ENCODE results near the gene PIK3R3.

PIK3R3 gene

GRCh38 chr1:46012236-46012635, 120.2 kb downstream of the PIK3R3 start:
- DNase-seq (ENCODE audit: low read depth): no peak
- no peak for TF ChIP-seq CTCF (conservative IDR thresholded peaks at IDR 0.05; ENCODE audit: low read depth, low read length)
- no peak overlapping the region for H3K4me3 ChIP-seq (ENCODE audit: low read length)

DNA sequence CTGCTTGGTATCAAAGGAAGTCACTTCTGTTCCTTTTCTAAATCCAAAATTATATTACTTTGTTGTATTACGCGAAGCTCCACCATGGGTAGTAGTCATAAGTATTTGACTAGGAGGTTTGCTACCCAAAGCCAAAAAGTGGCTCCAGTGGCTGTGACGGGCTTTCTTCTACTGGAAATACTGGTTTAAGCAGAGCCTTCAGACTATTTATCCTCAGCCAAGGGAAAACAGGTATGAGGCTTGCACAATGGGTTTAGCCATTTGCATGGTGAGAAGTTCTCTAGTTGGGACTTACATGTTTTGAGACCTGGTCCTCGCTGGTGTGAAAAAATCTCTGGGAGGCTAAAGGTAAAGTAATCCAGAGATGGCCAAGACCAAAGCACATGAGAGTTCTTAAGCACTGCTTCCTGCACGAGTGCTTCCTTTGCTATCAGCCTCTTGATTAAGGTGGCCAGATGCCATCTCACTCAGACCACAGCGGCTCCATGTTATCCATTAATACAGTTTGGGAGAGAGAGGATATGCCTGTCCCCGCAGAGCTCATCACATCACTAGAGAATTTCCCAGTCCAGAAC, 121.2 kb downstream of the PIK3R3 start:
- TF ChIP-seq CTCF (conservative IDR thresholded peaks at IDR 0.05; ENCODE audit: low read depth, low read length): no peak
- DNase-seq (ENCODE audit: low read depth): no peak

DNA sequence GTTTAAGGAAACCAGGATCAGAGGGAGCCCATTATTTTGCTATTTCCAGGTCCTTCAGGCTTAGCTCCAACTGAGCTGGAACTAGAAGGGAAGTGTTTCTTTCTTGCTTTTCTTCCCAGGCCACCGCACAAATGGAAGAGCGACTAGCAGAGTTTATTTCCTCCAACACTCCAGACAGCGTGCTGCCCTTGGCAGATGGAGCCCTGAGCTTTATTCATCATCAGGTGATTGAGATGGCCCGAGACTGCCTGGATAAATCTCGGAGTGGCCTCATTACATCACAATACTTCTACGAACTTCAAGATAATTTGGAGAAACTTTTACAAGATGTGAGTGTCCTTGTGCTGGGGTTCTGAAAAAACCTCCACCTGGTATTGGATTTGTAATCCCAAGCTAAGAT, 121.8 kb downstream of the PIK3R3 start:
- H3K4me3 ChIP-seq (ENCODE audit: low read length): no peak overlapping the region
- no peak for DNase-seq (ENCODE audit: low read depth)
- TF ChIP-seq CTCF (conservative IDR thresholded peaks at IDR 0.05; ENCODE audit: low read depth, low read length): no peak

More for the DNA sequence above, 121.2 kb downstream of the PIK3R3 start:
- H3K4me3 ChIP-seq (ENCODE audit: low read length): no peak overlapping the region

- TF ChIP-seq CTCF (conservative IDR thresholded peaks at IDR 0.05; ENCODE audit: low read depth, low read length): no peak
- DNase-seq (ENCODE audit: low read depth): no peak
- no peak overlapping the region for H3K4me3 ChIP-seq (ENCODE audit: low read length)
Measured at GRCh38 chr1:46008585-46008984, 123.8 kb downstream of the PIK3R3 start.

- no peak for TF ChIP-seq CTCF (conservative IDR thresholded peaks at IDR 0.05; ENCODE audit: low read depth, low read length)
- H3K4me3 ChIP-seq (ENCODE audit: low read length): no peak overlapping the region
- DNase-seq (ENCODE audit: low read depth): no peak
Measured at GRCh38 chr1:46005594-46005993, 126.8 kb downstream of the PIK3R3 start.

DNA sequence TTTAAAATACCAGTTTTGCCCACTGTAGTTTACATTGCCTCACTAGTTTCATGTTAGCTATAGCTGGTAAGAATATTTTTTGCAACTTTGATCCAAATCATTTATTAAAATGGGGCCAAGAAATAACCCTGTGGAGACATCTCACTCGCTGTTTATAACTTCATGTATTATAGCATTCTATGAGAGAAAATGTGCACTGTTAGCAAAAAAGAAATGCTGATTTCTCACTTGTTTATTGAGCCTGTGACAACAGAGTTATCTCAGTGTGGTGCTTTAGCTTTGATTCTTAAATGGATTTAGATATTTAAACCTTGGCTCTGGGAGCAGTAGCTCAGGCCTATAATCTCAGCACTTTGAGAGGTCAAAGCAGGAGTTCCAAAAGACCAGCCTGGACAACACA, 127.9 kb downstream of the PIK3R3 start:
- TF ChIP-seq CTCF (conservative IDR thresholded peaks at IDR 0.05; ENCODE audit: low read depth, low read length): no peak
- no peak overlapping the region for H3K4me3 ChIP-seq (ENCODE audit: low read length)

DNA sequence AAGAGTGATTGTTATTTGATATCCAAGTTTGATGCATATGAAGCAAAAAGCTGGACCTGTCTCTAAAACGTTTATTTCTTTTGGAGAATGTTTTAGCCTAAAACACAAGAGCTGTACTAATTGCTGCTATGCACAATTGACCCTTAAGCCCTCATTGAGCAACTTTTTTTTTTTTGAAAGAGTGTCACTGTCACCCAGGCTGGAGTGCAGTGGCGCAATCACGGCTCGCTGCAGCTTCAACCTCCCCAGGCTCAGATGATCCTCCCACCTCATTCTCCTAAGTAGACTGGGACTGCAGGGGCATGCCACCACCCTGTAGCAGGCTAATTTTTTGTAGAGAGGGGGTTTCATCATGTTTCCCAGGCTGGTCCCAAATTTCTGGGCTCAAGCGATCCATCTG, 129.1 kb downstream of the PIK3R3 start:
- no peak for DNase-seq (ENCODE audit: low read depth)
- no peak overlapping the region for H3K4me3 ChIP-seq (ENCODE audit: low read length)
- TF ChIP-seq CTCF (conservative IDR thresholded peaks at IDR 0.05; ENCODE audit: low read depth, low read length): no peak

More for the DNA sequence above, 127.9 kb downstream of the PIK3R3 start:
- DNase-seq (ENCODE audit: low read depth): no peak
